ENCODE data around the gene SREBF2. TPM values are rescaled to one million over a fixed set of nuclear protein-coding genes. Genes with fewer than 3 reads are reported as not detected.

Gene SREBF2
- total and polyA plus RNA-seq, 2 donors (not counting 3 experiments of a cell fraction or from before 2014, with no cell fraction given), result 101 to 136 TPM

- CTCF ChIA-PET, result interaction anchor here (0.8 to 1.0 kb wide), 2 partner anchors 12 to 256 kb away, joined by 3 to 6 read pairs; no protein-coding TSS in a partner anchor
- Histone ChIP-seq H3K27ac (ENCODE audit: insufficient read depth, low read depth, low read length) (no peak overlapping the region), H3K4me3 (replicated peaks in 1 of 3; ENCODE audit: insufficient read depth in 1 of 3, low read depth in 1 of 3, low read length in 3 of 3) (no peak overlapping the region), H3K4me2 (ENCODE audit: insufficient read depth, low read length) (no peak overlapping the region), H3K9me1 (replicated peaks; ENCODE audit: control insufficient read depth, extremely low read depth, insufficient read depth, low read length) (no peaks in the 10 kb centered on the region), H3K9ac (replicated peaks; ENCODE audit: extremely low read depth, insufficient read depth, low read length) (no peak overlapping the region), H3K79me2 (ENCODE audit: control insufficient read depth, insufficient read depth, low read length) (no peaks in the 10 kb centered on the region), H3K36me3 (ENCODE audit: control insufficient read depth in 2 of 2, extremely low read depth in 1 of 2, insufficient read depth in 2 of 2, low read length in 2 of 2) (no peaks in the 10 kb centered on the region), H4K20me1 (replicated peaks; ENCODE audit: control insufficient read depth, extremely low read depth, insufficient read depth, low read length) (no peaks in the 10 kb centered on the region), H3K4me1 (ENCODE audit: control insufficient read depth, extremely low read depth, insufficient read depth, low read length) (no peaks in the 10 kb centered on the region), H3K9me3 (replicated peaks; ENCODE audit: control insufficient read depth, insufficient read depth, low read length) (no peaks in the 10 kb centered on the region), H2AFZ (ENCODE audit: low read depth, low read length) (no peak overlapping the region), H3K27me3 (ENCODE audit: control insufficient read depth in 2 of 2, insufficient read depth in 2 of 2, low read length in 2 of 2) (no peaks in the 10 kb centered on the region)
- TF ChIP-seq MYC (IDR thresholded peaks at IDR 0.05; ENCODE audit: low read depth, low read length), result no peak
- TF ChIP-seq, protein P1, sequence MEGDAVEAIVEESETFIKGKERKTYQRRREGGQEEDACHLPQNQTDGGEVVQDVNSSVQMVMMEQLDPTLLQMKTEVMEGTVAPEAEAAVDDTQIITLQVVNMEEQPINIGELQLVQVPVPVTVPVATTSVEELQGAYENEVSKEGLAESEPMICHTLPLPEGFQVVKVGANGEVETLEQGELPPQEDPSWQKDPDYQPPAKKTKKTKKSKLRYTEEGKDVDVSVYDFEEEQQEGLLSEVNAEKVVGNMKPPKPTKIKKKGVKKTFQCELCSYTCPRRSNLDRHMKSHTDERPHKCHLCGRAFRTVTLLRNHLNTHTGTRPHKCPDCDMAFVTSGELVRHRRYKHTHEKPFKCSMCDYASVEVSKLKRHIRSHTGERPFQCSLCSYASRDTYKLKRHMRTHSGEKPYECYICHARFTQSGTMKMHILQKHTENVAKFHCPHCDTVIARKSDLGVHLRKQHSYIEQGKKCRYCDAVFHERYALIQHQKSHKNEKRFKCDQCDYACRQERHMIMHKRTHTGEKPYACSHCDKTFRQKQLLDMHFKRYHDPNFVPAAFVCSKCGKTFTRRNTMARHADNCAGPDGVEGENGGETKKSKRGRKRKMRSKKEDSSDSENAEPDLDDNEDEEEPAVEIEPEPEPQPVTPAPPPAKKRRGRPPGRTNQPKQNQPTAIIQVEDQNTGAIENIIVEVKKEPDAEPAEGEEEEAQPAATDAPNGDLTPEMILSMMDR (IDR thresholded peaks at IDR 0.05; ENCODE audit: extremely low read depth in 1 of 2, insufficient read depth in 1 of 2, low read depth in 1 of 2, low read length in 2 of 2), result no peak
- no peak for TF ChIP-seq POLR2A (IDR thresholded peaks at IDR 0.05; ENCODE audit: low read depth, low read length)
- no peak for TF ChIP-seq FOS (IDR thresholded peaks at IDR 0.05; ENCODE audit: borderline replicate concordance, insufficient read depth, low read length)
- no peak for TF ChIP-seq JUN (IDR thresholded peaks at IDR 0.05; ENCODE audit: borderline replicate concordance, insufficient read depth, insufficient read length, low read depth)
- no peak for TF ChIP-seq POLR2AphosphoS5 (IDR thresholded peaks at IDR 0.05; ENCODE audit: insufficient read depth, low read depth, low read length)
- TF ChIP-seq EZH2 (IDR thresholded peaks at IDR 0.05; ENCODE audit: borderline replicate concordance, low read depth, low read length, severe bottlenecking), result no peak
- no peak for TF ChIP-seq MAX (IDR thresholded peaks at IDR 0.05; ENCODE audit: insufficient read depth, insufficient read length)
- TF ChIP-seq GATA2 (IDR thresholded peaks at IDR 0.05; ENCODE audit: insufficient read depth, insufficient read length, low read depth, low read length), result no peak
- DNase-seq (ENCODE audit: low read depth, low spot score), result no peak
- no peak for FAIRE-seq
- BruUV-seq (replicated peaks), result no TSS peak
- intact Hi-C loops (cut with micrococcal nuclease) (no loop called here), dilution Hi-C loops (cut with MboI; ENCODE audit: extremely low pct_ligation_motif_present, low sequenced_read_pairs) (no loop called here)
- POLR2A ChIA-PET, result no interaction called here
Measured at GRCh38 chr22:41952713-41953112, 119.8 kb downstream of the SREBF2 start.

MicroRNAs within 50 kb of the gene (microRNA counts, 767-probe panel; counts per million panel counts)
- microRNA hsa-miR-33a-5p, result 723 counts per million, percentile 96 among the panel's probes with 10 or more counts

Small RNAs within 50 kb of the gene (microRNA-seq; reads per million reads assigned to microRNA genes)
- gene MIR33A (ENCODE audit: borderline number of aligned reads, borderline replicate concordance), result 44.9 reads per million, percentile 46 among the genes with 10 or more reads in this experiment

Small RNAs within 50 kb of the gene (small RNA-seq; reads per million reads assigned to genes)
- gene MIR33A (ENCODE audit: insufficient read depth, insufficient read length, low read depth, low replicate concordance), result 4.8 reads per million, percentile 36 among the genes with 10 or more reads in this experiment

Other genes starting within 250 kb of the SREBF2 start
- gene PMM1, start 243.3 kb upstream of the SREBF2 start, total RNA-seq, result 12.8 and 14.6 TPM in 2 replicates
- 28.0 and 31.7 TPM in 2 replicates for gene PMM1, start 243.3 kb upstream of the SREBF2 start, polyA plus RNA-seq
- gene DESI1, start 212.1 kb upstream of the SREBF2 start, total RNA-seq, result 49.4 and 59.1 TPM in 2 replicates
- 36.8 and 42.1 TPM in 2 replicates for gene DESI1, start 212.1 kb upstream of the SREBF2 start, polyA plus RNA-seq
- gene XRCC6, start 211.8 kb upstream of the SREBF2 start, total RNA-seq, result 309 and 313 TPM in 2 replicates
- gene XRCC6, start 211.8 kb upstream of the SREBF2 start, polyA plus RNA-seq, result 79.5 and 117 TPM in 2 replicates
- gene SNU13, start 144.2 kb upstream of the SREBF2 start, total RNA-seq, result 138 TPM in 2 replicates
- 194 and 206 TPM in 2 replicates for gene SNU13, start 144.2 kb upstream of the SREBF2 start, polyA plus RNA-seq
- gene MEI1, start 133.6 kb upstream of the SREBF2 start, total RNA-seq, result 0.76 and 1.5 TPM in 2 replicates
- 1.9 and 2.7 TPM in 2 replicates for gene MEI1, start 133.6 kb upstream of the SREBF2 start, polyA plus RNA-seq
- gene CCDC134, start 32.4 kb upstream of the SREBF2 start, total RNA-seq, result 8.1 and 8.4 TPM in 2 replicates
- gene CCDC134, start 32.4 kb upstream of the SREBF2 start, polyA plus RNA-seq, result 4.0 and 4.5 TPM in 2 replicates
- not detected in 2 replicates for gene SHISA8, start 82.0 kb downstream of the SREBF2 start, total RNA-seq
- not detected in 2 replicates for gene SHISA8, start 82.0 kb downstream of the SREBF2 start, polyA plus RNA-seq
- 0.51 and 0.81 TPM in 2 replicates for gene TNFRSF13C, start 93.7 kb downstream of the SREBF2 start, total RNA-seq
- gene TNFRSF13C, start 93.7 kb downstream of the SREBF2 start, polyA plus RNA-seq, result 0.19 and 0.27 TPM in 2 replicates
- 30.4 and 34.5 TPM in 2 replicates for gene CENPM, start 114.0 kb downstream of the SREBF2 start, total RNA-seq
- gene CENPM, start 114.0 kb downstream of the SREBF2 start, polyA plus RNA-seq, result 37.4 and 51.0 TPM in 2 replicates
- 0.18 TPM in 1 of 2 replicates, not detected in the other for gene SEPTIN3, start 136.3 kb downstream of the SREBF2 start, total RNA-seq
- gene SEPTIN3, start 136.3 kb downstream of the SREBF2 start, polyA plus RNA-seq, result 0.05 and 0.08 TPM in 2 replicates
- 0.27 TPM in 1 of 2 replicates, not detected in the other for gene WBP2NL, start 165.7 kb downstream of the SREBF2 start, total RNA-seq
- gene WBP2NL, start 165.7 kb downstream of the SREBF2 start, polyA plus RNA-seq, result 0.08 and 0.13 TPM in 2 replicates
- 29.0 and 33.1 TPM in 2 replicates for gene NAGA, start 237.7 kb downstream of the SREBF2 start, total RNA-seq
- 62.7 and 63.4 TPM in 2 replicates for gene NAGA, start 237.7 kb downstream of the SREBF2 start, polyA plus RNA-seq
- 23.4 and 25.4 TPM in 2 replicates for gene PHETA2, start 241.1 kb downstream of the SREBF2 start, total RNA-seq
- gene PHETA2, start 241.1 kb downstream of the SREBF2 start, polyA plus RNA-seq, result 29.2 and 29.9 TPM in 2 replicates
- 61.2 and 64.8 TPM in 2 replicates for gene SMDT1, start 246.6 kb downstream of the SREBF2 start, total RNA-seq
- 57.9 and 74.2 TPM in 2 replicates for gene SMDT1, start 246.6 kb downstream of the SREBF2 start, polyA plus RNA-seq

Measured in endothelial cell of umbilical vein (primary cell).